ENCODE data around the gene GPC3. TPM values are rescaled to one million over a fixed set of nuclear protein-coding genes. Genes with fewer than 3 reads are reported as not detected.

Gene GPC3
- total RNA-seq, 1 experiment from 2014 or later = 32.4 TPM

DNA sequence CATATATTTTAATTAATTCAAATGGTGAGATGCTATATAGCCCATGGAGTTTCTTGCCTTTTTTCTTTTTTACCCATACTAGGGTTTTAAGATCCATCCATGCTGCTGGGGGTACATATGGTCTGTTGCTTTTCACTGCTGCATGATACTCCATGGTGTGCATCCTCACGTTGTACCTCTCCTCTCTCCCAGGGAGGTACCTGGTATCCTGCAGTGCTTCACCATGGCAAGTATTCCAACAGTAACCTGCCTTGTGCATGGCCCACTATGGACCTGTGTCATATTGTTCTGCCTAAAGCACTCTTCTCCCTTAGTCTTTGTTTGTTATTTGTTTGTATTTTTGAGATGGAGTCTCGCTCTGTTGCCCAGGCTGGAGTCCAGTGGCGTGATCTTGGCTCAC lies 455.8 kb downstream of the GPC3 start:
- no peak for ATAC-seq
- Mint-ChIP-seq H3K36me3 (no peaks in the 10 kb centered on the region), H3K27me3 (ENCODE audit: low read depth) (no peaks in the 10 kb centered on the region; the same call in 1 of the 2 replicates), H3K4me3 (no peak overlapping the region), H3K4me1 (peaks cover 16% of the 10 kb centered on the region), H3K27ac (no peak overlapping the region), H3K9me3 (no peaks in the 10 kb centered on the region)
- POLR2A ChIA-PET = no interaction called here
- no peak for TF ChIP-seq IRF2 (CRISPR knock-in tag; IDR thresholded peaks at IDR 0.05; ENCODE audit: borderline replicate concordance, low read depth)
- TF ChIP-seq, protein P1, sequence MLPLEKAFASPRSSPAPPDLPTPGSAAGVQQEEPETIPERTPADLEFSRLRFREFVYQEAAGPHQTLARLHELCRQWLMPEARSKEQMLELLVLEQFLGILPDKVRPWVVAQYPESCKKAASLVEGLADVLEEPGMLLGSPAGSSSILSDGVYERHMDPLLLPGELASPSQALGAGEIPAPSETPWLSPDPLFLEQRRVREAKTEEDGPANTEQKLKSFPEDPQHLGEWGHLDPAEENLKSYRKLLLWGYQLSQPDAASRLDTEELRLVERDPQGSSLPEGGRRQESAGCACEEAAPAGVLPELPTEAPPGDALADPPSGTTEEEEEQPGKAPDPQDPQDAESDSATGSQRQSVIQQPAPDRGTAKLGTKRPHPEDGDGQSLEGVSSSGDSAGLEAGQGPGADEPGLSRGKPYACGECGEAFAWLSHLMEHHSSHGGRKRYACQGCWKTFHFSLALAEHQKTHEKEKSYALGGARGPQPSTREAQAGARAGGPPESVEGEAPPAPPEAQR (CRISPR knock-in tag; IDR thresholded peaks at IDR 0.05) = no peak
- TF ChIP-seq FOXK1 (CRISPR knock-in tag; IDR thresholded peaks at IDR 0.05) = no peak
- no peak for TF ChIP-seq TCF7 (CRISPR knock-in tag; IDR thresholded peaks at IDR 0.05; ENCODE audit: low read depth)
- TF ChIP-seq HMGA2 (CRISPR knock-in tag; IDR thresholded peaks at IDR 0.05) = no peak
- no peak for TF ChIP-seq SP1 (CRISPR knock-in tag; conservative IDR thresholded peaks at IDR 0.05)
- TF ChIP-seq, protein P2, sequence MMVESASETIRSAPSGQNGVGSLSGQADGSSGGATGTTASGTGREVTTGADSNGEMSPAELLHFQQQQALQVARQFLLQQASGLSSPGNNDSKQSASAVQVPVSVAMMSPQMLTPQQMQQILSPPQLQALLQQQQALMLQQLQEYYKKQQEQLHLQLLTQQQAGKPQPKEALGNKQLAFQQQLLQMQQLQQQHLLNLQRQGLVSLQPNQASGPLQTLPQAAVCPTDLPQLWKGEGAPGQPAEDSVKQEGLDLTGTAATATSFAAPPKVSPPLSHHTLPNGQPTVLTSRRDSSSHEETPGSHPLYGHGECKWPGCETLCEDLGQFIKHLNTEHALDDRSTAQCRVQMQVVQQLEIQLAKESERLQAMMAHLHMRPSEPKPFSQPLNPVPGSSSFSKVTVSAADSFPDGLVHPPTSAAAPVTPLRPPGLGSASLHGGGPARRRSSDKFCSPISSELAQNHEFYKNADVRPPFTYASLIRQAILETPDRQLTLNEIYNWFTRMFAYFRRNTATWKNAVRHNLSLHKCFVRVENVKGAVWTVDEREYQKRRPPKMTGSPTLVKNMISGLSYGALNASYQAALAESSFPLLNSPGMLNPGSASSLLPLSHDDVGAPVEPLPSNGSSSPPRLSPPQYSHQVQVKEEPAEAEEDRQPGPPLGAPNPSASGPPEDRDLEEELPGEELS (CRISPR knock-in tag; IDR thresholded peaks at IDR 0.05) = no peak
- no peak for TF ChIP-seq ZNF317 (CRISPR knock-in tag; IDR thresholded peaks at IDR 0.05; ENCODE audit: borderline replicate concordance, low read depth)
- TF ChIP-seq, protein P3, sequence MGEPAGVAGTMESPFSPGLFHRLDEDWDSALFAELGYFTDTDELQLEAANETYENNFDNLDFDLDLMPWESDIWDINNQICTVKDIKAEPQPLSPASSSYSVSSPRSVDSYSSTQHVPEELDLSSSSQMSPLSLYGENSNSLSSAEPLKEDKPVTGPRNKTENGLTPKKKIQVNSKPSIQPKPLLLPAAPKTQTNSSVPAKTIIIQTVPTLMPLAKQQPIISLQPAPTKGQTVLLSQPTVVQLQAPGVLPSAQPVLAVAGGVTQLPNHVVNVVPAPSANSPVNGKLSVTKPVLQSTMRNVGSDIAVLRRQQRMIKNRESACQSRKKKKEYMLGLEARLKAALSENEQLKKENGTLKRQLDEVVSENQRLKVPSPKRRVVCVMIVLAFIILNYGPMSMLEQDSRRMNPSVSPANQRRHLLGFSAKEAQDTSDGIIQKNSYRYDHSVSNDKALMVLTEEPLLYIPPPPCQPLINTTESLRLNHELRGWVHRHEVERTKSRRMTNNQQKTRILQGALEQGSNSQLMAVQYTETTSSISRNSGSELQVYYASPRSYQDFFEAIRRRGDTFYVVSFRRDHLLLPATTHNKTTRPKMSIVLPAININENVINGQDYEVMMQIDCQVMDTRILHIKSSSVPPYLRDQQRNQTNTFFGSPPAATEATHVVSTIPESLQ (CRISPR knock-in tag; IDR thresholded peaks at IDR 0.05) = no peak
- DNase-seq (ENCODE audit: low spot score) = no peak
- CTCF ChIA-PET = no interaction called here

DNA sequence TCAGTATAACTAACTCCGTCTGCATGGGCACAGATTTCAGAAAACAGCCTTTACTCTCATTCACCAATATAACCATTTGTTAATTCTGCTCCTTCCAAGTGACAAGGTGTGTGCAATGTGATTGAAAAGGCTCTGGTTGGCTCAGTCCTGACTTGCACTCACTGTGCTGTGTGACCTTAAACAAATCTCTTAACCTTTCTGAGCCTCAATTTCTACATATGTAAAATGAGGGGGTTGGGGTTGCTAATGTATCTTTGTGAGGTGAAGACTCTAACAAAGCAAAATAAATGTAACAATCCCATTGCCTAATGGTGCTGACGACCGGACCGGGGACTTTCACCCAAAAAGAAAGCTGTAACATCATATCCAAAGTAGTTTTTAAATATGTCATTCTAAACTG lies 457.6 kb downstream of the GPC3 start:
- POLR2A ChIA-PET = no interaction called here
- Mint-ChIP-seq H3K9me3 (no peaks in the 10 kb centered on the region), H3K27me3 (ENCODE audit: low read depth) (no peaks in the 10 kb centered on the region; the same call in 1 of the 2 replicates), H3K4me1 (peaks cover 21% of the 10 kb centered on the region), H3K4me3 (no peak overlapping the region), H3K36me3 (no peaks in the 10 kb centered on the region), H3K27ac (peak overlapping the region; percentile 55)
- DNase-seq (ENCODE audit: low spot score) (no peak), ATAC-seq (peak; percentile 28; the same call in 1 of the 2 replicates)
- CTCF ChIA-PET = no interaction called here
- TF ChIP-seq NFYB (CRISPR knock-in tag; conservative IDR thresholded peaks at IDR 0.05; ENCODE audit: low read depth) (no peak), CREB1 (CRISPR knock-in tag; IDR thresholded peaks at IDR 0.05) (no peak), ZNF671 (CRISPR knock-in tag; IDR thresholded peaks at IDR 0.05) (no peak), ZNF416 (CRISPR knock-in tag; IDR thresholded peaks at IDR 0.05) (no peak), TCF7 (CRISPR knock-in tag; IDR thresholded peaks at IDR 0.05; ENCODE audit: low read depth) (no peak), ZNF121 (CRISPR knock-in tag; IDR thresholded peaks at IDR 0.05) (no peak), IRF2 (CRISPR knock-in tag; IDR thresholded peaks at IDR 0.05; ENCODE audit: borderline replicate concordance, low read depth) (no peak), NFE2L1 (CRISPR knock-in tag; IDR thresholded peaks at IDR 0.05) (no peak), ATF1 (CRISPR knock-in tag; IDR thresholded peaks at IDR 0.05) (no peak), SMAD3 (CRISPR knock-in tag; IDR thresholded peaks at IDR 0.05; ENCODE audit: borderline replicate concordance) (no peak), ZNF317 (CRISPR knock-in tag; IDR thresholded peaks at IDR 0.05; ENCODE audit: borderline replicate concordance, low read depth) (no peak)
- TF ChIP-seq, protein P4, sequence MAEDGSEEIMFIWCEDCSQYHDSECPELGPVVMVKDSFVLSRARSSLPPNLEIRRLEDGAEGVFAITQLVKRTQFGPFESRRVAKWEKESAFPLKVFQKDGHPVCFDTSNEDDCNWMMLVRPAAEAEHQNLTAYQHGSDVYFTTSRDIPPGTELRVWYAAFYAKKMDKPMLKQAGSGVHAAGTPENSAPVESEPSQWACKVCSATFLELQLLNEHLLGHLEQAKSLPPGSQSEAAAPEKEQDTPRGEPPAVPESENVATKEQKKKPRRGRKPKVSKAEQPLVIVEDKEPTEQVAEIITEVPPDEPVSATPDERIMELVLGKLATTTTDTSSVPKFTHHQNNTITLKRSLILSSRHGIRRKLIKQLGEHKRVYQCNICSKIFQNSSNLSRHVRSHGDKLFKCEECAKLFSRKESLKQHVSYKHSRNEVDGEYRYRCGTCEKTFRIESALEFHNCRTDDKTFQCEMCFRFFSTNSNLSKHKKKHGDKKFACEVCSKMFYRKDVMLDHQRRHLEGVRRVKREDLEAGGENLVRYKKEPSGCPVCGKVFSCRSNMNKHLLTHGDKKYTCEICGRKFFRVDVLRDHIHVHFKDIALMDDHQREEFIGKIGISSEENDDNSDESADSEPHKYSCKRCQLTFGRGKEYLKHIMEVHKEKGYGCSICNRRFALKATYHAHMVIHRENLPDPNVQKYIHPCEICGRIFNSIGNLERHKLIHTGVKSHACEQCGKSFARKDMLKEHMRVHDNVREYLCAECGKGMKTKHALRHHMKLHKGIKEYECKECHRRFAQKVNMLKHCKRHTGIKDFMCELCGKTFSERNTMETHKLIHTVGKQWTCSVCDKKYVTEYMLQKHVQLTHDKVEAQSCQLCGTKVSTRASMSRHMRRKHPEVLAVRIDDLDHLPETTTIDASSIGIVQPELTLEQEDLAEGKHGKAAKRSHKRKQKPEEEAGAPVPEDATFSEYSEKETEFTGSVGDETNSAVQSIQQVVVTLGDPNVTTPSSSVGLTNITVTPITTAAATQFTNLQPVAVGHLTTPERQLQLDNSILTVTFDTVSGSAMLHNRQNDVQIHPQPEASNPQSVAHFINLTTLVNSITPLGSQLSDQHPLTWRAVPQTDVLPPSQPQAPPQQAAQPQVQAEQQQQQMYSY (CRISPR knock-in tag; IDR thresholded peaks at IDR 0.05) = no peak
- TF ChIP-seq, protein P5, sequence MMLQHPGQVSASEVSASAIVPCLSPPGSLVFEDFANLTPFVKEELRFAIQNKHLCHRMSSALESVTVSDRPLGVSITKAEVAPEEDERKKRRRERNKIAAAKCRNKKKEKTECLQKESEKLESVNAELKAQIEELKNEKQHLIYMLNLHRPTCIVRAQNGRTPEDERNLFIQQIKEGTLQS (CRISPR knock-in tag; conservative IDR thresholded peaks at IDR 0.05) = no peak
